GM12878 (cell line): ENCODE data around the gene KRT75. TPM values are rescaled to one million over a fixed set of nuclear protein-coding genes. Genes with fewer than 3 reads are reported as not detected.

ENCODE experiments used
- ATAC-seq: fragments of 200-7000 bp; cut with Tn5 transposase; 3 replicates; pipeline ENCODE4 v1.9.1; 2020; ENCODE audit warnings: mild to moderate bottlenecking, moderate library complexity
- BruUV-seq: library from RNA; stranded (reverse); fragments of 400-500 nt; replicated peaks from 2 replicates; lab custom pipeline; 2021; lab: Mats Ljungman, UMichigan
- CTCF ChIA-PET: fragments of 300-600 bp; sonication (Branson Sonifier 250); formaldehyde crosslinking; extraction: SDS; loops from one replicate; lab custom pipeline; 2021; ENCODE audit warnings: inconsistent platforms; lab: Yijun Ruan, JAX
- POLR2A ChIA-PET: fragments of 350-600 bp; formaldehyde crosslinking; extraction: SDS; loops from one replicate; lab custom pipeline; 2021; ENCODE audit warnings: inconsistent platforms; lab: Charles Lee
- RAD21 ChIA-PET: fragments of 300-600 bp; sonication (Branson Sonifier 250); formaldehyde crosslinking; loops from one replicate; lab custom pipeline; 2023; ENCODE audit warnings: antibody characterized with exemption; ENCODE audit not compliant: unreplicated experiment; lab: Charles Lee
- SMC1A ChIA-PET: fragments of 300-600 bp; sonication (Branson Sonifier 250); formaldehyde crosslinking; loops from one replicate; lab custom pipeline; 2023; ENCODE audit not compliant: unreplicated experiment, uncharacterized antibody; lab: Charles Lee
- DNase-seq: peaks from one replicate; pipeline ENCODE4 v3.0.0-alpha.2; 2011; ENCODE audit warnings: low read depth, low spot score
- FAIRE-seq: peaks from 3 replicates; lab custom pipeline; 2011; peaks lifted over from hg19 to GRCh38; lab: Jason Lieb, UNC
- H2AFZ ChIP-seq: 2 replicates; pipeline ENCODE4 v1.6.0; 2011; ENCODE audit warnings: low read depth, low read length, control low read depth; ENCODE audit not compliant: control insufficient read depth
- H3K27ac ChIP-seq: 2 replicates; pipeline ENCODE4 v1.5.1; 2011; ENCODE audit warnings: control low read depth; ENCODE audit not compliant: control insufficient read depth, insufficient read depth
- H3K27me3 ChIP-seq, 2 experiments: replicated peaks in 1 of 2; 2 replicates each; pipeline versions ENCODE4 v1.6.0 to v1.6.1; 2011; ENCODE audit warnings: low read length in 1 of 2; ENCODE audit not compliant: control insufficient read depth in 2 of 2, insufficient read depth in 2 of 2
- H3K36me3 ChIP-seq, 2 experiments: 2 replicates each; pipeline ENCODE4 v1.5.1; 2011; ENCODE audit warnings: low read length in 1 of 2; ENCODE audit not compliant: control insufficient read depth in 2 of 2, insufficient read depth in 2 of 2
- H3K4me1 ChIP-seq: 2 replicates; pipeline ENCODE4 v1.6.1; 2011; ENCODE audit warnings: mild to moderate bottlenecking, low read length, moderate library complexity, mixed read lengths; ENCODE audit not compliant: control insufficient read depth, insufficient read depth
- H3K4me2 ChIP-seq: 2 replicates; pipeline ENCODE4 v1.6.0; 2011; ENCODE audit warnings: control low read depth; ENCODE audit not compliant: control insufficient read depth, insufficient read depth
- H3K4me3 ChIP-seq: fragments of 200-600 bp; sonication (generic); 2 replicates; pipeline ENCODE4 v1.5.1; 2016
- H3K79me2 ChIP-seq: 2 replicates; pipeline ENCODE4 v1.6.0; 2011; ENCODE audit warnings: low read length; ENCODE audit not compliant: control insufficient read depth, insufficient read depth
- H3K9ac ChIP-seq: 2 replicates; pipeline ENCODE4 v1.8.0; 2011; ENCODE audit warnings: low read length, control low read depth, mixed read lengths; ENCODE audit not compliant: control insufficient read depth, insufficient read depth
- H3K9me3 ChIP-seq: replicated peaks from 3 replicates; pipeline ENCODE4 v1.5.1; 2011; ENCODE audit warnings: mild to moderate bottlenecking, low read length; ENCODE audit not compliant: control insufficient read depth, insufficient read depth
- H4K20me1 ChIP-seq: 2 replicates; pipeline ENCODE4 v1.6.0; 2011; ENCODE audit not compliant: control insufficient read depth, insufficient read depth
- ASH2L ChIP-seq: fragments of 300-600, 200-600 bp; sonication (generic); IDR thresholded peaks from 2 replicates; pipeline ENCODE4 v1.6.1; 2017; ENCODE audit warnings: low read depth, mild to moderate bottlenecking, borderline replicate concordance
- ATF2 ChIP-seq: IDR thresholded peaks from 2 replicates; pipeline ENCODE4 v1.6.1; 2012; ENCODE audit warnings: low read length, inconsistent platforms
- BCL3 ChIP-seq: IDR thresholded peaks from 2 replicates; pipeline ENCODE4 v1.6.1; 2011; ENCODE audit warnings: borderline replicate concordance, low read depth, mild to moderate bottlenecking, moderate library complexity, low read length; ENCODE audit not compliant: insufficient read depth, poor library complexity, severe bottlenecking
- FOXK2 ChIP-seq: fragments of 450-650 bp; IDR thresholded peaks from 2 replicates; pipeline ENCODE4 v1.6.1; 2017; ENCODE audit warnings: mild to moderate bottlenecking, moderate library complexity
- MEF2A ChIP-seq: IDR thresholded peaks from 2 replicates; pipeline ENCODE4 v1.6.1; 2011; ENCODE audit warnings: low read depth, mild to moderate bottlenecking, low read length, moderate library complexity; ENCODE audit not compliant: insufficient read depth
- MTA2 ChIP-seq: fragments of 450-650 bp; IDR thresholded peaks from 2 replicates; pipeline ENCODE4 v1.6.1; 2016; ENCODE audit warnings: low read depth, mild to moderate bottlenecking, moderate library complexity
- MYC ChIP-seq: IDR thresholded peaks from 2 replicates; pipeline ENCODE4 v1.6.1; 2011; ENCODE audit warnings: mild to moderate bottlenecking, low read length, moderate library complexity, inconsistent platforms; ENCODE audit not compliant: insufficient read depth, insufficient replicate concordance, insufficient read length, severe bottlenecking
- NR2C2 ChIP-seq: IDR thresholded peaks from 2 replicates; pipeline ENCODE4 v1.6.1; 2011; ENCODE audit warnings: borderline replicate concordance, low read depth; ENCODE audit not compliant: control insufficient read depth, insufficient read length
- USF2 ChIP-seq: IDR thresholded peaks from 2 replicates; pipeline ENCODE4 v1.6.1; 2011; ENCODE audit warnings: low read depth, low read length, improper control_type of control experiment, borderline replicate concordance
- ZBTB40 ChIP-seq: fragments of 450-650 bp; IDR thresholded peaks from 2 replicates; pipeline ENCODE4 v1.6.1; 2016; ENCODE audit warnings: mild to moderate bottlenecking, moderate library complexity, borderline replicate concordance
- WGBS: methylation state at CpG from one replicate; pipeline ENCODE4 v1.1.6; 2016; ENCODE audit warnings: low lambda C conversion rate; ENCODE audit not compliant: insufficient replicate concordance, insufficient coverage; ENCODE audit errors: missing lambda C conversion rate; 5-methylcytosine and 5-hydroxymethylcytosine counted together
- in situ Hi-C: fragments of 300-500 bp; cut with MboI; formaldehyde crosslinking; loops from 9 replicates; pipeline ENCODE4 v1.14.3; 2018; ENCODE audit warnings: mixed read lengths
- intact Hi-C: fragments of 100-400 bp; cut with micrococcal nuclease; formaldehyde crosslinking; loops from one replicate; pipeline ENCODE4 v1.14.2; 2022; ENCODE audit not compliant: unreplicated experiment
- polyA plus RNA-seq, 11 experiments: library from polyadenylated mRNA; depleted of rRNA in 4 of 11; unstranded in 6 of 11; stranded (reverse) in 5 of 11; fragments of >200 nt; fragmentation: Nextera tagmentation in 4 of 11; fragmentation: Illumina TruSeq in 1 of 11; extraction: Ambion mirVana in 4 of 11; extraction: Trizol in 1 of 11; gene quantifications; 1 replicate in 1 of 11; 2 replicates in 10 of 11; pipeline versions ENCODE4 v1.2.1 to v1.2.3, GENCODE V29; 2011 to 2016; ENCODE audit warnings: inconsistent platforms in 2 of 11, missing spikeins in 2 of 11, low read depth in 1 of 11
- total RNA-seq, 4 experiments: library from RNA; depleted of rRNA in 3 of 4; stranded (reverse); fragments of >200 nt in 3 of 4; fragmentation: Illumina TruSeq in 1 of 4; extraction: Trizol in 1 of 4; gene quantifications; 2 replicates each; pipeline versions ENCODE4 v1.2.1 to v1.2.3, GENCODE V29; 2013 to 2021

The KRT75 gene
- total and polyA plus RNA-seq, 10 of the 15 experiments (the other 5 are each of a cell fraction or from before 2014, with no cell fraction given) = not detected

GRCh38 chr12:52389313-52390207, 44.6 kb downstream of the KRT75 start:
- ChIA-PET RAD21 (no interaction called here), CTCF (no interaction called here), POLR2A (no interaction called here), SMC1A (interaction anchor here (1.0 kb wide), 1 partner anchor 17 kb away, joined by 3 read pairs; no protein-coding TSS in a partner anchor)
- Histone ChIP-seq H3K4me1 (no peaks in the 10 kb centered on the region; the same call in 1 of the 2 replicates), H3K27ac (no peak overlapping the region), H4K20me1 (no peaks in the 10 kb centered on the region), H3K27me3 (peaks cover 4 to 15% of the 10 kb centered on the region in 2 experiments; a peak in 3 of 4 replicates), H3K4me2 (no peak overlapping the region), H3K36me3 (no peaks in the 10 kb centered on the region), H3K4me3 (no peak overlapping the region), H2AFZ (no peak overlapping the region), H3K9ac (no peak overlapping the region), H3K9me3 (no peaks in the 10 kb centered on the region), H3K79me2 (no peaks in the 10 kb centered on the region)
- ATAC-seq = no peak
- DNase-seq = no peak
- BruUV-seq = no TSS peak
- no peak for TF ChIP-seq FOXK2
- TF ChIP-seq MYC = no peak
- no peak for TF ChIP-seq MEF2A
- no peak for TF ChIP-seq BCL3
- TF ChIP-seq NR2C2 = no peak
- no peak for TF ChIP-seq USF2
- no peak for TF ChIP-seq ASH2L
- no peak for TF ChIP-seq ZBTB40
- no peak for TF ChIP-seq ATF2
- TF ChIP-seq MTA2 = no peak
- in situ Hi-C loops (loop anchor here (25.0 kb wide), 1 partner anchor 598 kb away; no protein-coding TSS in a partner anchor), intact Hi-C loops (no loop called here)
- FAIRE-seq = no peak
- 7% methylated on average over 9 of the region's 9 CpGs for WGBS
